Measurements from ENCODE around the gene TDRD12. TPM values are rescaled to one million over a fixed set of nuclear protein-coding genes. Genes with fewer than 3 reads are reported as not detected.

TDRD12 gene
- polyA plus RNA-seq, 3 donors = 0.05 TPM; not detected in 2

DNA sequence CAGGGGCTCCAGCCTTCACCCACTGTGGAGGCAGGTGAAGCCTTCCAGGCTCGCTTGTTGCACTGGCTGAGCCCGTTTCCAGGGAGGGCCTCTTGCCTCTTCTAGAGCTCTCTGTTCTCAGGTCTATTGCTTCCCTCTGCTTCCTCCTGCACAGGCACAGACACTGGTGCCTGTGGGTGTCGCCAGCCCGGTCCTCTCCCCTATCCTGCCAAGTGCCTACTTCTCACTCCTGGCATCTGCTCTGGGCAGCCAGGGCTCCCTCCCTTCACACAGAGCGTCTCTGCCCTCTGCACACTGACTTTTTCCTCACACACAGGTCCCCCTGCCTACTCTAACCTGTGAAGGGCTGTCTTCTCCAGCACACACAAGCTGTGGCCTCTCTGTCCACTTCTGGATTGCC is 89.7 kb downstream of the TDRD12 start:
- intact Hi-C loops (cut with micrococcal nuclease) = no loop called here
- Histone ChIP-seq H3K79me2 (ENCODE audit: insufficient read depth, low read length) (no peaks in the 10 kb centered on the region), H3K9ac (ENCODE audit: insufficient read depth, low read length, poor library complexity, severe bottlenecking) (no peak overlapping the region), H3K27me3 (ENCODE audit: control insufficient read depth in 2 of 2, insufficient read depth in 2 of 2, low read length in 2 of 2) (no peaks in the 10 kb centered on the region), H3K4me1 (ENCODE audit: control insufficient read depth in 1 of 2, insufficient read depth in 2 of 2, low read length in 2 of 2) (no peaks in the 10 kb centered on the region), H3K4me3 (replicated peaks in 1 of 3; ENCODE audit: low read depth in 2 of 3, low read length in 3 of 3) (no peak overlapping the region), H3K9me3 (replicated peaks in 1 of 2; ENCODE audit: control insufficient read depth in 1 of 2, insufficient read depth in 1 of 2, low read length in 2 of 2) (no peaks in the 10 kb centered on the region), H3K36me3 (replicated peaks in 1 of 2; ENCODE audit: control insufficient read depth in 1 of 2, insufficient read depth in 2 of 2, low read length in 2 of 2) (no peaks in the 10 kb centered on the region), H3K4me2 (replicated peaks; ENCODE audit: extremely low read depth, low read length, poor library complexity, severe bottlenecking) (no peak overlapping the region), H4K20me1 (ENCODE audit: insufficient read depth, low read length) (no peaks in the 10 kb centered on the region), H2AFZ (ENCODE audit: insufficient read depth, low read depth, low read length, poor library complexity, severe bottlenecking) (no peak overlapping the region), H3K27ac (ENCODE audit: low read depth in 1 of 2, low read length in 2 of 2) (no peak overlapping the region)
- no peaks in the 10 kb centered on the region for H3K4me1 Mint-ChIP-seq
- TF ChIP-seq, protein P1, sequence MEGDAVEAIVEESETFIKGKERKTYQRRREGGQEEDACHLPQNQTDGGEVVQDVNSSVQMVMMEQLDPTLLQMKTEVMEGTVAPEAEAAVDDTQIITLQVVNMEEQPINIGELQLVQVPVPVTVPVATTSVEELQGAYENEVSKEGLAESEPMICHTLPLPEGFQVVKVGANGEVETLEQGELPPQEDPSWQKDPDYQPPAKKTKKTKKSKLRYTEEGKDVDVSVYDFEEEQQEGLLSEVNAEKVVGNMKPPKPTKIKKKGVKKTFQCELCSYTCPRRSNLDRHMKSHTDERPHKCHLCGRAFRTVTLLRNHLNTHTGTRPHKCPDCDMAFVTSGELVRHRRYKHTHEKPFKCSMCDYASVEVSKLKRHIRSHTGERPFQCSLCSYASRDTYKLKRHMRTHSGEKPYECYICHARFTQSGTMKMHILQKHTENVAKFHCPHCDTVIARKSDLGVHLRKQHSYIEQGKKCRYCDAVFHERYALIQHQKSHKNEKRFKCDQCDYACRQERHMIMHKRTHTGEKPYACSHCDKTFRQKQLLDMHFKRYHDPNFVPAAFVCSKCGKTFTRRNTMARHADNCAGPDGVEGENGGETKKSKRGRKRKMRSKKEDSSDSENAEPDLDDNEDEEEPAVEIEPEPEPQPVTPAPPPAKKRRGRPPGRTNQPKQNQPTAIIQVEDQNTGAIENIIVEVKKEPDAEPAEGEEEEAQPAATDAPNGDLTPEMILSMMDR (IDR thresholded peaks at IDR 0.05) = no peak
- 75% methylated on average over 5 of the region's 5 CpGs for WGBS (ENCODE audit: insufficient coverage)
- H3K27ac Mint-ChIP-seq = peak overlapping the region in 1 of 7 donors; percentile 57
- H3K27me3 Mint-ChIP-seq (ENCODE audit: low read depth in 3 of 3) = peaks cover 1 to 6% (median 4%) of the 10 kb centered on the region in 3 donors
- no peaks in the 10 kb centered on the region for H3K9me3 Mint-ChIP-seq
- no peak overlapping the region for H3K4me3 Mint-ChIP-seq
- no peaks in the 10 kb centered on the region for H3K36me3 Mint-ChIP-seq
- DNase-seq = no peak

- DNase-seq = no peak
- Histone ChIP-seq H2AFZ (ENCODE audit: insufficient read depth, low read depth, low read length, poor library complexity, severe bottlenecking) (no peak overlapping the region), H3K4me1 (ENCODE audit: control insufficient read depth in 1 of 2, insufficient read depth in 2 of 2, low read length in 2 of 2) (no peaks in the 10 kb centered on the region), H3K79me2 (ENCODE audit: insufficient read depth, low read length) (no peaks in the 10 kb centered on the region), H3K36me3 (replicated peaks in 1 of 2; ENCODE audit: control insufficient read depth in 1 of 2, insufficient read depth in 2 of 2, low read length in 2 of 2) (no peaks in the 10 kb centered on the region), H3K9me3 (replicated peaks in 1 of 2; ENCODE audit: control insufficient read depth in 1 of 2, insufficient read depth in 1 of 2, low read length in 2 of 2) (no peaks in the 10 kb centered on the region), H3K4me2 (replicated peaks; ENCODE audit: extremely low read depth, low read length, poor library complexity, severe bottlenecking) (no peak overlapping the region), H3K9ac (ENCODE audit: insufficient read depth, low read length, poor library complexity, severe bottlenecking) (no peak overlapping the region), H3K4me3 (replicated peaks in 1 of 3; ENCODE audit: low read depth in 2 of 3, low read length in 3 of 3) (no peak overlapping the region), H3K27ac (ENCODE audit: low read depth in 1 of 2, low read length in 2 of 2) (no peak overlapping the region), H4K20me1 (ENCODE audit: insufficient read depth, low read length) (no peaks in the 10 kb centered on the region), H3K27me3 (ENCODE audit: control insufficient read depth in 2 of 2, insufficient read depth in 2 of 2, low read length in 2 of 2) (no peaks in the 10 kb centered on the region)
- Mint-ChIP-seq H3K36me3 (no peaks in the 10 kb centered on the region), H3K4me1 (no peaks in the 10 kb centered on the region), H3K9me3 (no peaks in the 10 kb centered on the region), H3K27ac (peak overlapping the region in 1 of 7 donors; percentile 57), H3K4me3 (no peak overlapping the region), H3K27me3 (ENCODE audit: low read depth in 3 of 3) (peaks cover 1 to 6% (median 4%) of the 10 kb centered on the region in 3 donors)
- intact Hi-C loops (cut with micrococcal nuclease) = no loop called here
- no CpG with 5 or more reads among the region's 3 CpGs for WGBS (ENCODE audit: insufficient coverage)
- TF ChIP-seq, protein P1 (IDR thresholded peaks at IDR 0.05) = no peak
Measured at GRCh38 chr19:32809754-32810153, 90.2 kb downstream of the TDRD12 start.
